HG03457 (cell line): ENCODE results near the gene DEAF1.
A peak's percentile ranks its signal among the peaks of the same experiment; 100 is the strongest.
"Not testable (repeated sequence)": the region's sequence is repeated elsewhere in the genome, so short reads cannot be mapped to it uniquely, and the experiment has no call there.

Experiments used
- ATAC-seq: cut with Tn5 transposase; IDR thresholded peaks from one replicate; pipeline ENCODE4 v1.9.1; 2021; ENCODE audit warnings: moderate number of reproducible peaks; ENCODE audit not compliant: unreplicated experiment

Gene DEAF1

GRCh38 chr11:702462-703461 lies 7.7 kb upstream of the DEAF1 start:
- ATAC-seq, result no peak

DNA sequence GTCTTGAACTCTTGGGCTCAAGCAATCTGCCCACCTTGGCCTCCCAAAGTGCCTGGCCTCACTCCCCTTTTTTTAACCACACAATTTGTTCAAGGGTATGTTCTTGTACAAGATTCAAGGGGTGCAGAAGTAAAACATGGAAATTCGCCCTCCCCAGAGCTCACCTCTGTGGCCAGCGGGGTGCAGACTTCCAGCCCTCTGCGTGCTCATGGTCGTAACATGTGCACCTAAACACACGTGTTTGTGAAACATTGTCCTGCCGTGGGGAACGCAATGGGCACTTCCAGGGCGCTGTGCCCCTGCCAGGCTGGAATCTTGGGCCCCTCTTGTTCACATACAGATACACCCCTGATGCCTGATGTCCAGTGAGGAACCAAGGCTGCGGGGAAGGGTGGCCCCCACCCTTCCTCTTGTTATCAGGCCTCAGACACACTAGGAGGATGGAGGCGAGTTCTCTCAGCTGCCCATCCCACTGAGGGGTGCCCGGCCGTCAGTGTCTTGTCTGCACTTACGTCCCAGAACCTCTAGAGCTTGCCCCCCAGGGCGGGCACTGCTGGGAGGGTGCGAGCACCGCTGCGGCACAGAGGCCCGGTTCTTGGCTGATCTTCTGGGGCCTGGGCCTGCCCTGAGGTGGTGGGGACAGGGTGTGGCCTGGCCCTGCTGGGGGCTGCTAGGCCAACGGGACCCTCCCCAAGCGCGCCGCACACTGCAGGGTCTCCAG lies 6.9 kb upstream of the DEAF1 start:
- no peak for ATAC-seq

GRCh38 chr11:699753-700152 lies 4.7 kb upstream of the DEAF1 start:
- ATAC-seq, result no peak

DNA sequence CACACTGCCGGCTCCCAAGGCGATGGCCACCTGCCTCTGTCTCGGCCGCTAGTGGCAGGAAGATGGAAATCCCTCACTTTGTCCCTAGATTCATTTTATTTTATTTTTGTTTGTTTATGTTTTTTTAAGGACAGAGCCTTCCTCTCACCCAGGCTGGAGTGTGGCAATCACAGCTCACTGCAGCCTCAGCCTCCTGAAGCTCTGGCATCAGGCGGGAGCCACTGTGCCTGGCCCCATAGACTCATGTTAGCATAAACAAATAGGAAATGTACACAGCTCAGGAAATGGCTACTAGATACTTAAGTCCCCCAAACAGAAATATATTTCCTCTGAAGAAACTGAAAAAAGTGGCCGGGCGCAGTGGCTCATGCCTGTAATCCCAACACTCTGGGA lies 4.1 kb upstream of the DEAF1 start:
- ATAC-seq, result no peak

DNA sequence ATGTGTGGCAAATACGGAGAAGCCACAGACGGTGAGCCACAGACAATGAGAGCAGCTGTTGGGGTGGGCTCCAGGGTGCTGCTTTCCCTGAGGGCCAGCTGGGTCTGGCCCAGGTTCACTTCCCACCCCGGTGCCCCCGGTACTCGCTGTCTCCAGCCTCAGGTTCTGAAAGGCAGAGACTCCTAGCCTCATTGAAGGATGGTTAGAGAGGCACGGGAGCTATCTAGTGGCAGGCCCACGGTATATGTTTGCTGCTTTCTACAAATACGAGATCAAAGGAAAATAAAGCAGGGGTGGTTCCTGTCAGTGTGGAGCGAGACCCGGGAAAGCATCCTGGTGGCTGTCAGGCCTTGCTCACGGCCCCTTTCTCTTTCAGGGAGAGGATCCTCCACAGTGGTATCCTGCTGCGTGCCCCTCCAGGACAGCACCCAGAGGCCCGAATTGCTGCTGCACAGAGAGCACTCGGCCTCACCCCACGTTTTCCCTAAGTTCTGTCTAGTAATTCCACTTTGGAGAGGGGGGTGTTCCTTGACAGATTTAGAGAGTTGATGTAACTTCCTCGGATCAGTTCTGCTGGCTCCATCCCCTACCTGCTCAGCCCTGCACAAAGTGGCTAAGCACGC lies 3.6 kb upstream of the DEAF1 start:
- ATAC-seq, result no peak

DNA sequence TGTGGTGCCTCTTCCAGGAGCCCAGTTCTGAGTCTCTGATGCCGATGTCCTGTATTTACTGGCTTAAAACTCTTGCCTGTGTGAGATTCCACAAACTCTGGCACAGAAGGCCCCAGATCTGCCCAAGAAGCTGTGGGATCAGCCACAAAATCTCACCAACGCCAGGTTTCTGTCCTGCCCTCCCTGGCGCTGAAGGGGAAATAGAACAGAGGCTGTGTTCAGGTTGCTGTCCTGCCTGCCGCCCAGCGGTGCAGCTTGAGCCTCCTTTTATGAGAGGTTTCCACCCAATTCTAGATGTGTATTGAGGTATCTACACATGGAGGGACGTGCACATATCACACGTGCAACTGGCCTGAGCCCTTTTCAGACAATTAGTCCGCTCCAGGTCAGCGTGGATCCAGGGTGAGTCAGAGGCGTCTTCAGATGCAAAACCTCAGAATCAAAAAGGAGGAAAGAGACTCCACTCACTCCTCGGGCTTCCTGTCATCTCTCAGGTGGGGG lies 2.8 kb upstream of the DEAF1 start:
- ATAC-seq, result no peak

DNA sequence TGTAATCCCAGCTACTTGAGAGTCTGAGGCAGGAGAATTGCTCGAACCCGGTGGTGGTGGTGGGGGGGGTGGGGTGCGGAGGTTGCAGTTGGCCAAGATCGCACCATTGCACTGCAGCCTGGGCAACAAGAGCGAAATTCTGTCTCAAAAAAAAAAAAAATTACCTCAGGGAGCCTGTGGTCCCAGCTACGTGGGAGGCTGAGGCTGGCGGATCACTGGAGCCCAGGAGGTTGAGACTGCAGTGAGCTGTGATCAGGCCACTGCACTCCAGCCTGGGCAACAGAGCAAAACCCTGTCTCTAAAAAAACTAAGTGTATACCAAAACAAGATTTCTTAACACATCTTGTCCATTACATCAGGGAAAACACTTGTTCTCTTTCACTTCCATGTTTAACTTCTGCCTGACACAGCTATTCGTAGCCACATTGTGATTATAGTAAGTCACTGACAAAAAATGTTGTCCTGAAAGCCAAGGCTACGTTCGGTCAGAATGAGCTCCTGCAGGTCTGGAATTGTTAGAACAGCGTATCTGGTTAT lies 2.0 kb upstream of the DEAF1 start:
- no peak for ATAC-seq

DNA sequence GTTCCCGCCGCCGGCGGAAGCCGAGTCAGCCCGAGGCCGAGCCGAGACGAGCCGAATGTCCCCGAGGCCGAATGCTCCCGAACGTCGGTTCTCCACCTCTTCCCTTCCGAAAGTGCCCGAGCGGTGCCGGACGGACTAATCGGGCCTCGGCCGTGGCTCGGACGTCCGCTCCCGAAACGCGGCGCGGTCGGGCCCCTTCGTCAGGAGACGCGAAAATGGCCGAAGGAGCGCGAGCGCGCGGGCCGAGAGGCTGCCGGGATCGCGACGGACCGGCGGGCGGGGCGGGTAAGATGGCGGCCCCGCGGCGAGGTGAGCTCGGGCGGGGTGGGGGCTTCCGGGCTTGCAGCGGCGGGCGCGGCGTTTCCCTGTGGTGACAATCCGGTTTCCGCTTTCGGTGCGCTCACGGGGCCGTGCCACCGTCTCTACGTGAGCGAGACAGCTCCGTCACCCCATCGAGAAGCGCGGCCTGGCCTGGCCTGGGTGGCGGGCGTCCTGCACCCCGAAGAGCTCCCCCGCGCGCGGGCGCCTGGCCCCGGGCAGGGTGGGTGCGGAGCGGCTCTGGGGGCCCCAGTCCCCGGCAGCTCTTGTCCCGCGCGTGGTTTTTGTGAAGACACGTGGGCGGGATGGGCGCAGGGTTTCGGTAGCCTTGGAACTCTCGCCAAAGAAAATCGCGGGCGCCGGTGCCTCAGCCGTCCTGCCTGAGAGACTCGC lies 671 bp upstream of the DEAF1 start, which contains the start of gene TMEM80:
TMEM80 (plus strand) TSS at position 279 of the 711 bp plus-strand sequence; CDS start at position 291, 12 bp downstream.
- ATAC-seq, result peak; percentile 55

DNA sequence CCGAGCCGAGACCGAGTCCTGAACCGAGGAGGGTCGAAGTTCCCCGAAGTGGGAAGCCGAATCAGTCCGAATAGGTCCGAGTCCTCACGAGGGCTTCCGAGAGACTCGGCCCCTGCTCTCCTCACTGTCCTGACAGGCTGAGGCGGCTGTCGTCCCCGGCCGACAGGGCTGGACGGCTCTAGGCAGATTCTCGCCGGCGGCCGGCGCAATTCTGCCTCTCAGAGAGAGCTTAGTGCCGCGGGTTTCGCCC lies 191 bp upstream of the DEAF1 start:
- ATAC-seq, result no peak

DNA sequence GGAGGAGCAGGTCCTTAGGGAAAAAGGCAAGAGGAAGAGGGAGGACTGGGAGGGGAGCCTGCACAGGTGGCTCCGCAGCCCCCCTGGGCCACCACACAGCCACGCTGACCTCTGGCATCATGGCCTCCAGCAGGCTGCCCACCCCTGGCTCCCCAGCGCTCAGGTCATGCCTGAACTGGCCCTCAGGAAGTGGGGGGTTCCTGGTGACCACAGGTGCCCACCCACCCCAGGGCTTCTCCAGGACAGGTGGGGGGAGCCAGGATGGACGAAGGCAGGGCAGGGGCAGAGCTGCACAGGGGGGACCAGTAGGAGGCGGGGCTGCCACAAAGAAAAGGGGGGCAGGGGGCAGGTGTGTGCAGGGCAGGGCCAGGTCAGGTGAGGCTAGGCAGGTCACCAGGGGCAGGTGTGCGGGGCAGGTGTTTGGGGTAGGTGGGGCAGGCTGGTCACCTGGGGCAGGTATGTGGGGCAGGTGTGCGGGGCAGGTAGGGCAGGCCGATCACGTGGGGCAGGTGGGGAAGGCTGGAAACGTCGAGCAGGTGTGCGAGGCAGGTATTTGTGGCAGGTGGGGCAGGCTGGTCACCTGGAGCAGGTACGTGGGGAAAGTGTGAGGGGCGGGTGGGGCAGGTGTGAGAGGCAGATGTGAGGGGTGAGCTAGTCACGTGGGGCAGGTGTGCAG lies 997 bp downstream of the DEAF1 start:
- no peak for ATAC-seq

DNA sequence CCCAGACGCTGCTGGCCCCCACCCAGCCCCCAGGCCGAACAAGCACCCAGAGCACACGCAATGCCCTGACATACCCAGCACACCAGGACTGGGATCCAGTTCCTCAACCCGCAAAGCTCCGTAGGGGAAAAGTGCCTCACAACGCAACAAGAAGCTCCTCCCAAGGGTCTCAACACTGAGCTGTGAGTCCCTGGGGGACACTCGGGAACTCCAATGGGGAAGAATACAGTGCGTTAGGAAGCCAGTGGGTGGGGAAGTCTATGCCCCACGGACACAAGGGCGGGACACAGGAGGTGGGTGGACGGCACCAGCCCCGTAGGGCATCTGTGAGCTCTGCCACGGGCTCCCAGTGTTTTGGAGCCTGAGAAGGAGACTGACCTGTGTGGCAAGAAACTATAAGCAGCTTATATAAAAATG lies 1.6 kb downstream of the DEAF1 start:
- no peak for ATAC-seq

GRCh38 chr11:692824-693414 lies 2.1 kb downstream of the DEAF1 start:
- ATAC-seq, result no peak

DNA sequence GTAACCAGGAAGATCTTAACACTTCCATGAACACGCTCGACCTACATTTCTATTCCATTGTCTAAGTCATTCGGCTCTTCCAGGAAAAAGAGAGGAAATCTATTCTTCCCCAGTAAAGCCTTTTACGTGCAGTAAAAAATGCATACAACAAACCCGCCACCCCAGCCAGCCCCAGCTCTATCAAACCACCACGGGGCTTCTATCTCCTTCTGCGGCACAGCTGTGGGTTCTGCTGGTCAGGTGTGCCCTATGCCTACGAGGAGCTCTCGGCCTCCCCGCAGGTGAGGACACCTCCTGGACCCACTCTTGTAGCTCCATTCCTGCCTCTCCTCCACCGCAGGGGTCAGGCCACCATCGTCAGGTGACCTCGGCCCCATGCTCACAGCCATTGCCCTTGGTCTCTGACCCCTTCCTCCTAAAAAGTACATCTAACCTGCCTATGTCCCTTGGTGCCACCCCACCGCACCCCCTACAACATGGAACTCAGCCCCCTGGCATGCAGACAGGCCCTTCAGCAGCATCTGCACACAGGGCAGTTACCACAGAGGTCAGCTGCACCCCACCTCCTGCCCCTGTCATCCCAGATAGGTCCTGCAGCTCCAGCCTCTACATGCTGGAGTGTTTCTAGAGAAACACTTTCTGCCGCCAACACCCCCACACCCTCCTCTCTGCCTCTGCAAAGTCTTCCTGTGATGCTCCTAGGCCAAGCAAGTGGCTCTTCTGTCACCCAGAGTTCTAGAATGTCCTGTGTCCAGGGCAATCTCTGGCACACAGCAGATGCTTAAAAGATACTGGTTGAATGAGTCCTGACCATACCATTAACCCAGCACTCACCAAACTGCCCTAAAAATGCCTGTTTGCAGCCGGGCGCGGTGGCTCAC lies 3.1 kb downstream of the DEAF1 start:
- ATAC-seq, result no peak

DNA sequence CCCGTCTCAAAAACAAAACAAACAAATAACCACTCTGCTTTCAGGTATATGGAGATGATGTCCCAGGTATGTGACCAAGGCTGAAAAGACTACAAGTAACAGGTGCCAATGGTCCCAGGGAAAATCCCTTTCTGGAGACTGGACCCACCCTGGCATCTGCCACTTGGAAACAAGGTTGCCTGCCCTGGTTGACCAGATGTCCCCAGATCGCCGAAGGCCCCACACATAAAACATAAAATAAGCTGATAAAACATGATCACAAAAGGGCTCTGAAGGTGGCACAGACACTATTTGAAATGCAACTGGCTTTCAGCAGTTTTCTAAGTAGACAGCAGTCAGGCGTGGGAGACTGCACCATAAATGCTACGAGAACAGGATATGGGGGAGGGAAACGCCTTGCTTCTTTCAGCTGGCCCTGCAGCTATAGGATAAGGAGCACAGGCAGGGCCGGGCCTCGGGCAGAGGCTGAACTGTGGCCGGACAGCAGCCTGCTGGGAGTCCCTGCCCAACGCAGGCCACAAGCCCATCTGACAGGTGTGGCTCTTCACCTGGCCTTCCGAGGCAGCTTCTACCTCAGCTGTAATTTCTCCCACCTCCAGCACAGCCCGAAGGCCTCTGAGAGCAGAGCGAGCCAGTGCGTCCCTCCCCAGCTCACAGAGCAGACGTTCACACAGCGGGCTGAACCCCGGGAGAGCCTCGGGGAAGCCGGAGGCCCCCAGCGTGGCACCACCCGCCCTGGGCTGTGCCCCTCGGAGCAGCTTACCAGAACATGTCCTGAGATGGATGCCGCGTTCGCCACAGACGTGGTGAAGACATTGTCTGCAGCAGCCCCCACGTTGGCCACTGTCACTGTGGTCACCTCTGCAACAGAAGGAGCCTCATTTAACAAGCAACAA lies 4.0 kb downstream of the DEAF1 start:
- no peak for ATAC-seq

DNA sequence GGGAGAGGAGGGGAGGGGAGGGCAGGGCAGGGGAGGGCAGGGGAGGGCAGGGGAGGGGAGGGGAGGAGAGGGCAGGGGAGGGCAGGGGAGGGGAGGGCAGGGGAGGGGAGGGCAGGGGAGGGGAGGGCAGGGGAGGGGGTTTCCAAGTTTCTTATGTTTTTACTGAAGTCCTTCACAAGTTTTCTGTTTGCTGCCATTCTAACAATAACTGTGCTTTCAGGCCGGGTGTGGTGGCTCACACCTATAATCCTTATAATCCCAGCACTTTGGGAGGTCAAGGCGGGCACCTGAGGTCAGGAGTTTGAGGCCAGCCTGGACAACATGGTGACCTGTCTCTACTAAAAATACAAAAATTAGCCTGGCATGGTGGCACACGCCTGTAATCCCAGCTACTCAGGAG lies 4.8 kb downstream of the DEAF1 start:
- ATAC-seq, result not testable (repeated sequence)

- no peak for ATAC-seq
These were observed 5.4 kb downstream of the DEAF1 start for GRCh38 chr11:689625-690024.

GRCh38 chr11:688681-689080 lies 6.3 kb downstream of the DEAF1 start:
- ATAC-seq, result no peak

DNA sequence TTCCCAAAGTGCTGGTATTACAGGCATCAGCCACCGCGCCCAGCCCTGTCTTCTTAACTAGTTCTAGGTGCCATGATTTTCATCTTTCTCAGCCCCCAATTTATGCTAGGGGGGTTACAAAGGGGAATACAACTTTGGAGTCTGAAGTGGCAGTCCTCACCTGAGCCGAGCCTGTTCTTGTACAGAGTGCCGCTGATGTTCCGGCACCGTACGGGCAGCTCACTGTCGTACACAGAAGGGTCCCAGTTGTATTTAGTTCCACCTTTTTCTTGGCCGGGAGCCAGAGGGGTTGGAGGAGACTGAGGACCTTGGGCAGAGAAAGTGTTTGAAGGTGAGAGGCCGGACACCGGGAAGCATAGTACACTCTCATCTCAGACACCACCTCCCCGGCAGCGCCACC lies 7.3 kb downstream of the DEAF1 start:
- no peak for ATAC-seq
